GM10847 (cell line): Measurements from ENCODE around the gene PABPC3.

Source experiments
- POLR2A ChIP-seq: IDR thresholded peaks from 2 replicates; pipeline ENCODE4 v1.6.1; 2011; ENCODE audit not compliant: insufficient read length; ENCODE audit errors: extremely low read depth

Gene PABPC3

DNA sequence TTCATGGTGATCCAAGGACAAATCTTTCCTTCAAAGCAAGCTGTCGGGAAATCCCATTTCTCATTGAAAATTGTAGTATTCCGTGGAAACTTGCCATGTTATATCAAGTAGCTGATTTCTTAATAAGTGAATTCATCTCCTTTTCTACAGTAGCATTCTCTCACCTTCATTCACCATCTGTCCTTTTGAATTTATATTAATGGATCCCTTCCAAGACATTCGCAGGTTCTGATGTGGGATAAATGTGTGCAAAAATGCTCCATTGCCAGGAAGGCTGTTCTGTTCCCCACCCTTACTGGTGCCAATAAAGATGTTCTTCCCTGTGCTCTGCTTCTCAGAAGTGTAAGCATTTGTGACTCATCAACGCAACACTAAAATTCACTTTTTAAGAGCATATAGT is 40.0 kb downstream of the PABPC3 start:
- TF ChIP-seq POLR2A: no peak

- TF ChIP-seq POLR2A: no peak
Measured at GRCh38 chr13:25136880-25137787, 41.2 kb downstream of the PABPC3 start.

- no peak for TF ChIP-seq POLR2A
Measured at GRCh38 chr13:25137788-25138115, 41.8 kb downstream of the PABPC3 start.

DNA sequence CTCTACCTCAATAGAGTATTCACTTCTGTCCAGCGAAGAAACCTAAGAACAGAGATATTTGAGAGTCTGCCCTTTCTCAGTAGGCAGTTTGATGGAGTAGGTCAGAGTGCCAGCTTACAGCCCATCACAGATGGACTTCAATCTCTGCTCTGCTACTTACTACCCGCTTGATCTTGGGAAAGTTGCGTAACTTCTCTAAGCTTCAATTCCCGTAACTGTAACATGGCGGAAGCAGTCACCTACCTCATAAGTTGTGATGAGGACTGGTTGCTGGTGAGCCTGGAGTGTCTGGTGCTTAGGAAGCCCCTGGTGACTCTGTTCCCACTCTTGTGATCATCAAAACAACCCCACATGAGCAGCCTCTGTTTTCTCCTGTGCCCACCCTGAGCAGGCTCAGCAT is 45.1 kb downstream of the PABPC3 start:
- no peak for TF ChIP-seq POLR2A

- no peak for TF ChIP-seq POLR2A
Measured at GRCh38 chr13:25143706-25144105, 47.8 kb downstream of the PABPC3 start.

GRCh38 chr13:25147638-25148401 is 51.9 kb downstream of the PABPC3 start:
- no peak for TF ChIP-seq POLR2A

GRCh38 chr13:25148402-25148771 is 52.5 kb downstream of the PABPC3 start:
- no peak for TF ChIP-seq POLR2A
